ENCODE data around the gene SLC7A11.

The SLC7A11 gene

DNA sequence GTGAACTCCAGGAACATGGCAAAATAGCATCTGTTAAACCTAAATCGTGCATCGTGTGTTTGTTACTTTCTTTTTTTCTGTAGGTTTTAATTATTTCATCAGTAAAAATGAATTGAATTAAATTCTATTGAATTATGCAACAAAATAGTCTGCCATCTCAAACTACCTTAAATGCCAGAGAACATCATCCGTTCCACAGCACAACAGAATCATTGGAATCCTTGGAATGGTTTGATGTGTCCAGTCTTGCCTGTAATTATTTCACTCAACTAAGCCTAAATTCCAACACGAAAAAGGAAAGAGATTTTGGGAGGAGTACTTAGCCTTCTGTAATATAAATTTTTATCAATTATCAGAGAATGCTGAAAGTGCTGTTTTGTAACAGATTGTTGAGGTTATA, 17.1 kb upstream of the SLC7A11 start:
- DNase-seq (ENCODE audit: low read depth): peak; percentile 74
- TF ChIP-seq, protein P1, sequence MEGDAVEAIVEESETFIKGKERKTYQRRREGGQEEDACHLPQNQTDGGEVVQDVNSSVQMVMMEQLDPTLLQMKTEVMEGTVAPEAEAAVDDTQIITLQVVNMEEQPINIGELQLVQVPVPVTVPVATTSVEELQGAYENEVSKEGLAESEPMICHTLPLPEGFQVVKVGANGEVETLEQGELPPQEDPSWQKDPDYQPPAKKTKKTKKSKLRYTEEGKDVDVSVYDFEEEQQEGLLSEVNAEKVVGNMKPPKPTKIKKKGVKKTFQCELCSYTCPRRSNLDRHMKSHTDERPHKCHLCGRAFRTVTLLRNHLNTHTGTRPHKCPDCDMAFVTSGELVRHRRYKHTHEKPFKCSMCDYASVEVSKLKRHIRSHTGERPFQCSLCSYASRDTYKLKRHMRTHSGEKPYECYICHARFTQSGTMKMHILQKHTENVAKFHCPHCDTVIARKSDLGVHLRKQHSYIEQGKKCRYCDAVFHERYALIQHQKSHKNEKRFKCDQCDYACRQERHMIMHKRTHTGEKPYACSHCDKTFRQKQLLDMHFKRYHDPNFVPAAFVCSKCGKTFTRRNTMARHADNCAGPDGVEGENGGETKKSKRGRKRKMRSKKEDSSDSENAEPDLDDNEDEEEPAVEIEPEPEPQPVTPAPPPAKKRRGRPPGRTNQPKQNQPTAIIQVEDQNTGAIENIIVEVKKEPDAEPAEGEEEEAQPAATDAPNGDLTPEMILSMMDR (conservative IDR thresholded peaks at IDR 0.05; ENCODE audit: low read length): no peak
- no peak overlapping the region for H3K4me3 ChIP-seq (ENCODE audit: low read length)

DNA sequence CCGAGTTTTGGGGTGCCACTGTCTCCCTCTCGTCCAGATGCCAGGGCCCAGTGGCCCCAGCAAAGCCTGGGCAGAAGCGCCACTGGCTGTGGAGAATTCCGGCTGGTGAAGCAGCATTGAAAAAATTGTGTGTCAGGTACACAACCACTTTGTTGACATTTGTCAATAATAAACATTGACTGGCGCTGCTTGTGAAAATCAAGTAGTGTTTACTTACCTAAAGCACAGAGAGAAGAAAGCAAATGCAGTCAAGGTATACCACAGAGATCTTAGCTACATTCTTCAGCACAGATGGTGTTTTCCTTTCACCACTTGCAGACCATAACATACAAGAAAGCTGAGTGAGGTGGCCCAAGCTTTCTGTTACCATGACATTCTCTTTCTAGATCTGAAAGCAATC, 14.5 kb upstream of the SLC7A11 start:
- H3K4me3 ChIP-seq (ENCODE audit: low read length): no peak overlapping the region
- DNase-seq (ENCODE audit: low read depth): no peak
- TF ChIP-seq, protein P1 (conservative IDR thresholded peaks at IDR 0.05; ENCODE audit: low read length): no peak

DNA sequence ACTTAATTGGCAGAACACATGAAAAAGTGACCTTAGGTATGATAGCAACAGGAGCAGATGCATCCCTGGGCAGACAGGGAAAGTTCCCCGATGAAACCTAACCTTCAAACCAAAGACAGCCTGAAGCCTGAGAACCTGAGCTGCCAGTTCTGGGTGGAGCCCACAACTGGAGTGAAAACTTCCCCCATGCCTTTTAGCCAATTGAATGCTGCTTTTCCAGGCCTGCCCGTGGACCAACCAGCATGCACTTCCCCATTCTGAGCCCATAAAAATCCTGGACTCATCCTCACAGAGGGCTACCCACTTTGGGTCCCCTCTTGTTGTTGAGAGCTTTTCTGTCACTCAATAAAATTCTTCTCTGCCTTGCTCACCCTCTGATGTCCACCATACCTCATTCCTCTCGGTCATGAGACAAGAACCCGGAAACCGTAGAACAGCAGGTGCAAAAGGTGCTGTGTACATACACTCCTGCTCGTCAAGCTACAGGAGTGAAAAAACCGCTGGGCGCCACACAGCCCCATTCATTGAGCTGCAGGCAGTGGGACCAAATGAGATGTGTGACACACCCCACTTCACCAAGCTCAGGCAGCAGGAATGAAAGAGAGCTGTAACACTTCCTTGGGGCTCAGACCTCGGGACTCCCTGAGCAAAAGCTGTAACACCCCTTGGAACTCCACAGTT, 13.9 kb upstream of the SLC7A11 start:
- no peak for DNase-seq (ENCODE audit: low read depth)
- TF ChIP-seq, protein P1 (conservative IDR thresholded peaks at IDR 0.05; ENCODE audit: low read length): no peak
- H3K4me3 ChIP-seq (ENCODE audit: low read length): no peak overlapping the region

- no peak for DNase-seq (ENCODE audit: low read depth)
- H3K4me3 ChIP-seq (ENCODE audit: low read length): no peak overlapping the region
- TF ChIP-seq, protein P1 (conservative IDR thresholded peaks at IDR 0.05; ENCODE audit: low read length): no peak
These were observed 10.4 kb upstream of the SLC7A11 start for GRCh38 chr4:138252551-138252950.

GRCh38 chr4:138251938-138252337, 9.8 kb upstream of the SLC7A11 start:
- TF ChIP-seq, protein P1 (conservative IDR thresholded peaks at IDR 0.05; ENCODE audit: low read length): no peak
- no peak for DNase-seq (ENCODE audit: low read depth)
- H3K4me3 ChIP-seq (ENCODE audit: low read length): no peak overlapping the region

DNA sequence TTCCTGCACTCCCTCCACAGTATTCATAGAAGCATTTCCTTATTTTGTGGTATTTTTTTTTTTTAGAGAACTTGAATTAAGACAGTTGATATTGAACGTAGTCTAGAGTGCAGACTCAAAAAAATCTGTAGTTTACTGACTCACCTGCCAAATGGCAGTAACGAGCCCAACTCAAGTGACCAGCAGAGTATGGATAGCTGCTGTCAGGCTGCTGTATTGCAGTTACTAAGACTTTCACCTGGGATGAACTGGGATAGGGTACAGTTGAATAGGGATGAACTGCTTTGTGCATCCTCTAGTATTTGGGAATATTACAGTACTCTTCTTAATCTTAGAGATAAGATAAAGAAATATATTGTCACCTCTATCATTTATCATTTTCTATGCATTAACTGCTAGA, 7.0 kb upstream of the SLC7A11 start:
- no peak overlapping the region for H3K4me3 ChIP-seq (ENCODE audit: low read length)
- DNase-seq (ENCODE audit: low read depth): no peak
- TF ChIP-seq, protein P1 (conservative IDR thresholded peaks at IDR 0.05; ENCODE audit: low read length): no peak

- H3K4me3 ChIP-seq (ENCODE audit: low read length): no peak overlapping the region
- no peak for DNase-seq (ENCODE audit: low read depth)
- TF ChIP-seq, protein P1 (conservative IDR thresholded peaks at IDR 0.05; ENCODE audit: low read length): no peak
These were observed 5.9 kb upstream of the SLC7A11 start for GRCh38 chr4:138248058-138248457.

Data from AG10803 (cell line).